ENCODE results near the gene DLL3. TPM values are rescaled to one million over a fixed set of nuclear protein-coding genes. Genes with fewer than 3 reads are reported as not detected.
A peak's percentile ranks its signal among the peaks of the same experiment; 100 is the strongest.

DLL3 gene
- polyA plus RNA-seq, 2 of the 4 experiments (the other 2 are of a cell fraction) = 6.7 to 6.8 TPM

GRCh38 chr19:39469036-39469435 is 29.7 kb upstream of the DLL3 start:
- FAIRE-seq (no peak), ATAC-seq (peak in 1 of 2 experiments; percentile 26; a peak in 3 of 6 replicates), DNase-seq (ENCODE audit: low read depth in 1 of 2, low spot score in 1 of 2) (no peak)
- ChIA-PET CTCF (interaction anchor here (1.1 to 21.9 kb wide), 11 partner anchors 9 to 203 kb away, joined by 3 to 305 read pairs (median 7); partner anchors contain the start of genes DLL3, EID2B and SUPT5H), POLR2A (interaction anchor here (0.8 to 1.6 kb wide), 4 partner anchors 10 to 33 kb away, joined by 3 to 6 read pairs (median 4); partner anchors contain the start of genes RPS16, SUPT5H and TIMM50)
- Histone ChIP-seq H3K4me3 (no peak overlapping the region), H3K9me3 (no peaks in the 10 kb centered on the region), H3K4me2 (peak overlapping the region; percentile 43), H3K4me1 (peaks cover 26% of the 10 kb centered on the region), H3K27ac (peak overlapping the region; percentile 27 to 41; a peak in 3 of 6 replicates)
- WGBS (ENCODE audit: missing lambda C conversion rate) = 86% methylated on average over 11 of the region's 11 CpGs
- TF ChIP-seq ZSCAN20 (CRISPR knock-in tag; IDR thresholded peaks at IDR 0.05) = no peak

- ATAC-seq (peak; percentile 8 to 54; a peak in 3 of 6 replicates), DNase-seq (ENCODE audit: low read depth in 1 of 2, low spot score in 1 of 2) (peak in 1 of 2 experiments; percentile 44), FAIRE-seq (no peak)
- H3K4me3 ChIP-seq = no peak overlapping the region
- H3K27ac ChIP-seq = peak overlapping the region; percentile 27 to 41; a peak in 3 of 6 replicates
- WGBS (ENCODE audit: missing lambda C conversion rate) = 66% methylated on average over 6 of the region's 6 CpGs
- POLR2A ChIA-PET = interaction anchor here (0.8 to 1.6 kb wide), 2 partner anchors 24 to 34 kb away, joined by 4 read pairs; partner anchors contain the start of genes RPS16 and SUPT5H
- H3K4me1 ChIP-seq = peaks cover 26% of the 10 kb centered on the region
- peak overlapping the region; percentile 43; the same call in 2 of the 3 replicates for H3K4me2 ChIP-seq
- CTCF ChIA-PET = interaction anchor here (1.1 to 21.9 kb wide), 12 partner anchors 9 to 204 kb away, joined by 3 to 305 read pairs (median 6); partner anchors contain the start of genes DLL3, EID2B, SUPT5H and TIMM50
- TF ChIP-seq EHF (CRISPR knock-in tag; IDR thresholded peaks at IDR 0.05) = no peak
- no peak for TF ChIP-seq RAD21 (conservative IDR thresholded peaks at IDR 0.05 in 1 of 2, IDR thresholded peaks at IDR 0.05 in 1 of 2)
- TF ChIP-seq PHF8 (IDR thresholded peaks at IDR 0.05; ENCODE audit: borderline replicate concordance, low read depth) = no peak
- no peak for TF ChIP-seq GATA3 (IDR thresholded peaks at IDR 0.05; ENCODE audit: borderline replicate concordance)
- no peak for TF ChIP-seq FOSB (CRISPR knock-in tag; IDR thresholded peaks at IDR 0.05)
- no peak for TF ChIP-seq CHD2 (IDR thresholded peaks at IDR 0.05; ENCODE audit: low read length, partially characterized antibody)
- no peak for TF ChIP-seq HDAC2 (IDR thresholded peaks at IDR 0.05)
- no peak for TF ChIP-seq NFE2L2 (conservative IDR thresholded peaks at IDR 0.05; ENCODE audit: low read length)
- no peak for TF ChIP-seq ATOH8 (CRISPR knock-in tag; IDR thresholded peaks at IDR 0.05; ENCODE audit: low read depth)
- TF ChIP-seq HES2 (IDR thresholded peaks at IDR 0.05) = no peak
- TF ChIP-seq ZNF302 (CRISPR knock-in tag; IDR thresholded peaks at IDR 0.05) = no peak
- TF ChIP-seq CHD4 (IDR thresholded peaks at IDR 0.05; ENCODE audit: borderline replicate concordance) = no peak
- TF ChIP-seq SREBF2 (IDR thresholded peaks at IDR 0.05) = no peak
- no peak for TF ChIP-seq ZSCAN20 (CRISPR knock-in tag; IDR thresholded peaks at IDR 0.05)
- no peak for TF ChIP-seq MAFK (IDR thresholded peaks at IDR 0.05; ENCODE audit: partially characterized antibody)
- TF ChIP-seq POLR2AphosphoS2 (conservative IDR thresholded peaks at IDR 0.05; ENCODE audit: low read length) = no peak
- TF ChIP-seq CTCF (IDR thresholded peaks at IDR 0.05) = no peak
- no peak for TF ChIP-seq MYC (IDR thresholded peaks at IDR 0.05; ENCODE audit: borderline replicate concordance, low read length)
- TF ChIP-seq FOSL2 (IDR thresholded peaks at IDR 0.05) = no peak
- TF ChIP-seq FOSL2 (CRISPR knock-in tag; IDR thresholded peaks at IDR 0.05) = no peak
- H3K9me3 ChIP-seq = no peaks in the 10 kb centered on the region
Measured at GRCh38 chr19:39469567-39469966, 29.2 kb upstream of the DLL3 start.
